Measurements from ENCODE around the gene LAMA5. TPM values are rescaled to one million over a fixed set of nuclear protein-coding genes. Genes with fewer than 3 reads are reported as not detected.
A peak's percentile ranks its signal among the peaks of the same experiment; 100 is the strongest.
"Not testable (repeated sequence)": the region's sequence is repeated elsewhere in the genome, so short reads cannot be mapped to it uniquely, and the experiment has no call there.

Gene LAMA5
- total RNA-seq, 3 donors from 2014 or later, result 16.6 to 114 (median 53.3) TPM

- H3K27me3 ChIP-seq, result no peaks in the 10 kb centered on the region
- H3K4me3 ChIP-seq, result no peak overlapping the region
- H3K36me3 ChIP-seq, result no peaks in the 10 kb centered on the region
- intact Hi-C loops (cut with DNase I; ENCODE audit: low total_unique reads), result loop anchor here (5.0 kb wide), 1 partner anchor 64 kb away; no protein-coding TSS in a partner anchor
- H3K9me3 ChIP-seq, result no peaks in the 10 kb centered on the region
- TF ChIP-seq POLR2AphosphoS5 (IDR thresholded peaks at IDR 0.05), result no peak
- peak in 2 of 3 donors; percentile 20 to 21 for TF ChIP-seq CTCF (IDR thresholded peaks at IDR 0.05)
- peaks cover 0 to 11% of the 10 kb centered on the region in 2 donors for H3K4me1 ChIP-seq
- H3K27ac ChIP-seq, result peak overlapping the region; percentile 65 to 84
- DNase-seq (ENCODE audit: low spot score in 2 of 2), result no peak
Measured at GRCh38 chr20:62376112-62377063, 9.3 kb upstream of the LAMA5 start.

- no peak for TF ChIP-seq CTCF (IDR thresholded peaks at IDR 0.05)
- no peak for TF ChIP-seq POLR2AphosphoS5 (IDR thresholded peaks at IDR 0.05)
- no peak for TF ChIP-seq POLR2A (IDR thresholded peaks at IDR 0.05)
- H3K36me3 ChIP-seq, result no peaks in the 10 kb centered on the region
- H3K27me3 ChIP-seq, result no peaks in the 10 kb centered on the region
- intact Hi-C loops (cut with DNase I; ENCODE audit: low total_unique reads), result loop anchor here (5.0 kb wide), 1 partner anchor 62 kb away; no protein-coding TSS in a partner anchor
- DNase-seq (ENCODE audit: low spot score in 2 of 2), result no peak
- H3K4me1 ChIP-seq, result peaks cover 8 to 19% of the 10 kb centered on the region in 2 donors
- H3K27ac ChIP-seq, result peak overlapping the region in 1 of 2 donors; percentile 63
- H3K9me3 ChIP-seq, result no peaks in the 10 kb centered on the region
- H3K4me3 ChIP-seq, result no peak overlapping the region
Measured at GRCh38 chr20:62374331-62375152, 7.4 kb upstream of the LAMA5 start.

GRCh38 chr20:62373631-62374179 is 6.6 kb upstream of the LAMA5 start:
- DNase-seq (ENCODE audit: low spot score in 2 of 2); intact Hi-C loops (cut with DNase I; ENCODE audit: low total_unique reads); H3K4me3 ChIP-seq; H3K9me3 ChIP-seq; H3K36me3 ChIP-seq; H3K27me3 ChIP-seq: not testable (repeated sequence)
- Histone ChIP-seq H3K27ac (peak overlapping the region in 1 of 2 donors; percentile 63), H3K4me1 (peaks cover 16 to 25% of the 10 kb centered on the region in 2 donors)

GRCh38 chr20:62372042-62372993 is 5.2 kb upstream of the LAMA5 start:
- no peaks in the 10 kb centered on the region for H3K27me3 ChIP-seq
- H3K36me3 ChIP-seq, result no peaks in the 10 kb centered on the region
- DNase-seq (ENCODE audit: low spot score in 2 of 2), result no peak
- H3K9me3 ChIP-seq, result no peaks in the 10 kb centered on the region
- TF ChIP-seq POLR2A (IDR thresholded peaks at IDR 0.05), result no peak
- no peak for TF ChIP-seq POLR2AphosphoS5 (IDR thresholded peaks at IDR 0.05)
- no peak for TF ChIP-seq CTCF (IDR thresholded peaks at IDR 0.05)
- H3K4me1 ChIP-seq, result peaks cover 29 to 36% of the 10 kb centered on the region in 2 donors
- no peak overlapping the region for H3K4me3 ChIP-seq
- intact Hi-C loops (cut with DNase I; ENCODE audit: low total_unique reads), result no loop called here
- H3K27ac ChIP-seq, result peak overlapping the region in 1 of 2 donors; percentile 19

Data from breast epithelium (tissue), 4 donors.